Peyer's patch (tissue), 4 donors: Measurements from ENCODE around the gene R3HDM4. TPM values are rescaled to one million over a fixed set of nuclear protein-coding genes. Genes with fewer than 3 reads are reported as not detected.
"Not testable (repeated sequence)": the region's sequence is repeated elsewhere in the genome, so short reads cannot be mapped to it uniquely, and the experiment has no call there.

Experiments used
- DNase-seq, 3 donors: peaks; one replicate each; pipeline ENCODE4 v3.0.0-alpha.2; 2017 to 2019
- H3K27ac ChIP-seq, 4 donors: fragments of 200-600 bp; sonication (generic); one replicate each; pipeline ENCODE4 v1.5.1; 2016 to 2019
- H3K27me3 ChIP-seq, 2 donors: fragments of 200-600 bp; sonication (generic); one replicate each; pipeline ENCODE4 v1.5.1; 2019
- H3K36me3 ChIP-seq, 3 donors: fragments of 200-600 bp; sonication (generic); one replicate each; pipeline ENCODE4 v1.5.1; 2016 to 2019
- H3K4me1 ChIP-seq, 4 donors: fragments of 200-600 bp; sonication (generic); one replicate each; pipeline ENCODE4 v1.5.1; 2016 to 2019
- H3K4me3 ChIP-seq, 4 donors: fragments of 200-600 bp; sonication (generic); 1 replicate in 3 of 4; 2 replicates in 1 of 4; pipeline ENCODE4 v1.5.1; 2016 to 2019; ENCODE audit warnings: mild to moderate bottlenecking in 1 of 4
- H3K9me3 ChIP-seq, 4 donors: fragments of 200-600 bp; sonication (generic); one replicate each; pipeline ENCODE4 v1.5.1; 2016 to 2019; ENCODE audit warnings: mild to moderate bottlenecking in 1 of 4
- CTCF ChIP-seq, 6 experiments: fragments of 450-650 bp in 4 of 6; fragments of 200-600 bp in 2 of 6; sonication (generic) in 1 of 6; IDR thresholded peaks; one replicate each; pipeline ENCODE4 v1.5.1; 2017 to 2019; ENCODE audit warnings: antibody characterized with exemption in 6 of 6, mild to moderate bottlenecking in 3 of 6, moderate library complexity in 1 of 6
- POLR2A ChIP-seq, 2 donors: fragments of 450-650 bp; IDR thresholded peaks; one replicate each; pipeline ENCODE4 v1.5.1; 2017; ENCODE audit warnings: antibody characterized with exemption in 2 of 2, mild to moderate bottlenecking in 2 of 2, moderate library complexity in 2 of 2
- small RNA-seq, 2 donors: library from RNA; depleted of rRNA; stranded (forward); fragments of <200 nt; gene quantifications; one replicate each; pipeline ENCODE3, GENCODE V24; 2016
- total RNA-seq, 4 donors: library from RNA; depleted of rRNA; stranded (reverse); fragments of >200 nt; gene quantifications; one replicate each; pipeline ENCODE4 v1.1.0, GENCODE V29; 2016

The R3HDM4 gene
- total RNA-seq, 4 donors from 2014 or later: 20.8 to 43.5 (median 34.8) TPM

- H3K4me3 ChIP-seq: no peak within 1 kb of the TSS
- no peak for DNase-seq
- peaks cover 0 to 8% of the 10 kb centered on the region in 2 donors for H3K27me3 ChIP-seq
- H3K36me3 ChIP-seq: no peaks in the 10 kb centered on the region
- no peaks in the 10 kb centered on the region for H3K4me1 ChIP-seq
- TF ChIP-seq CTCF (IDR thresholded peaks at IDR 0.05) (no peak), POLR2A (IDR thresholded peaks at IDR 0.05) (no peak)
- no peaks in the 10 kb centered on the region for H3K9me3 ChIP-seq
- peak within 1 kb of the TSS; percentile 55 to 83 (median 68) for H3K27ac ChIP-seq
Measured at GRCh38 chr19:852136-853013, 60.6 kb downstream of the R3HDM4 start, which contains the start of gene ELANE. Gene ELANE, plus strand, starts transcription at chr19:852303. Its CDS starts 26 bp downstream, at chr19:852329.

GRCh38 chr19:850979-851335 lies 62.1 kb downstream of the R3HDM4 start:
- H3K27me3 ChIP-seq: peaks cover 0 to 15% of the 10 kb centered on the region in 2 donors
- H3K4me1 ChIP-seq: no peaks in the 10 kb centered on the region
- peak overlapping the region; percentile 55 to 83 (median 68) for H3K27ac ChIP-seq
- TF ChIP-seq POLR2A (IDR thresholded peaks at IDR 0.05) (no peak), CTCF (IDR thresholded peaks at IDR 0.05) (no peak)
- no peaks in the 10 kb centered on the region for H3K36me3 ChIP-seq
- no peak for DNase-seq
- H3K9me3 ChIP-seq: no peaks in the 10 kb centered on the region
- H3K4me3 ChIP-seq: no peak overlapping the region

GRCh38 chr19:850221-850978 lies 62.6 kb downstream of the R3HDM4 start:
- H3K4me1 ChIP-seq: no peaks in the 10 kb centered on the region
- no peak overlapping the region for H3K4me3 ChIP-seq
- H3K9me3 ChIP-seq: no peaks in the 10 kb centered on the region
- TF ChIP-seq CTCF (IDR thresholded peaks at IDR 0.05) (no peak), POLR2A (IDR thresholded peaks at IDR 0.05) (no peak)
- no peaks in the 10 kb centered on the region for H3K36me3 ChIP-seq
- DNase-seq: peak; percentile 42 to 84 (median 74)
- peaks cover 0 to 16% of the 10 kb centered on the region in 2 donors for H3K27me3 ChIP-seq
- peak overlapping the region; percentile 55 to 83 (median 68) for H3K27ac ChIP-seq

GRCh38 chr19:849195-849594 lies 63.8 kb downstream of the R3HDM4 start:
- not testable (repeated sequence) for H3K4me1 ChIP-seq, H3K4me3 ChIP-seq, H3K9me3 ChIP-seq, H3K27ac ChIP-seq, H3K36me3 ChIP-seq, DNase-seq
- H3K27me3 ChIP-seq: peaks cover 0 to 16% of the 10 kb centered on the region in 2 donors

- Histone ChIP-seq H3K27me3 (peaks cover 0 to 22% of the 10 kb centered on the region in 2 donors), H3K4me1 (peaks cover 0 to 6% (median 3%) of the 10 kb centered on the region in 4 donors), H3K36me3 (no peaks in the 10 kb centered on the region), H3K9me3 (no peaks in the 10 kb centered on the region), H3K4me3 (no peak overlapping the region), H3K27ac (peak overlapping the region in 1 of 4 donors; percentile 18)
- TF ChIP-seq POLR2A (IDR thresholded peaks at IDR 0.05): no peak
- TF ChIP-seq CTCF (IDR thresholded peaks at IDR 0.05): no peak
- DNase-seq: no peak
Measured at GRCh38 chr19:848386-848921, 64.6 kb downstream of the R3HDM4 start.

Small RNAs within 50 kb of the gene (small RNA-seq; reads per million reads assigned to genes)
- gene RNU6-9: 0 reads per million in 2 donors

Other genes starting within 250 kb of the R3HDM4 start
- gene FSTL3, start 236.8 kb downstream of the R3HDM4 start, total RNA-seq: 10 to 100 TPM; 13.8 to 94.9 (median 34.9) TPM
- gene PRSS57, start 217.8 kb downstream of the R3HDM4 start, total RNA-seq: not detected
- gene PALM, start 204.3 kb downstream of the R3HDM4 start, total RNA-seq: 10 to 100 TPM in 3 of 4 donors, 1 to 10 TPM in 1; 7.5 to 33.8 (median 21.6) TPM
- 100 to 1,000 TPM; 116 to 828 (median 637) TPM for gene MISP, start 162.1 kb downstream of the R3HDM4 start, total RNA-seq
- gene PTBP1, start 115.8 kb downstream of the R3HDM4 start, total RNA-seq: 100 to 1,000 TPM; 173 to 436 (median 229) TPM
- gene PLPPR3, start 91.3 kb downstream of the R3HDM4 start, total RNA-seq: not detected
- gene AZU1, start 85.4 kb downstream of the R3HDM4 start, total RNA-seq: not detected
- not detected for gene PRTN3, start 72.2 kb downstream of the R3HDM4 start, total RNA-seq
- gene ELANE, start 60.9 kb downstream of the R3HDM4 start, total RNA-seq: not detected
- gene CFD, start 53.6 kb downstream of the R3HDM4 start, total RNA-seq: 100 to 1,000 TPM; 140 to 403 (median 303) TPM
- 10 to 100 TPM; 60.2 to 83.6 (median 65.3) TPM for gene MED16, start 20.0 kb downstream of the R3HDM4 start, total RNA-seq
- not detected for gene RNU6-9, start 19.7 kb downstream of the R3HDM4 start, total RNA-seq
- not detected for gene KISS1R, start 4.1 kb upstream of the R3HDM4 start, total RNA-seq
- 10 to 100 TPM in 1 of 4 donors, 1 to 10 TPM in 3; 2.8 to 11.0 (median 4.9) TPM for gene ARID3A, start 12.8 kb upstream of the R3HDM4 start, total RNA-seq
- 10 to 100 TPM; 26.4 to 58.8 (median 40.5) TPM for gene WDR18, start 71.1 kb upstream of the R3HDM4 start, total RNA-seq
- gene GRIN3B, start 87.2 kb upstream of the R3HDM4 start, total RNA-seq: not detected
- gene TMEM259, start 107.9 kb upstream of the R3HDM4 start, total RNA-seq: 100 to 1,000 TPM; 287 to 409 (median 366) TPM
- gene RNU6-2, start 108.3 kb upstream of the R3HDM4 start, total RNA-seq: not detected
- 10 to 100 TPM; 20.6 to 47.0 (median 22.6) TPM for gene CNN2, start 113.4 kb upstream of the R3HDM4 start, total RNA-seq
- 100 to 1,000 TPM in 1 of 4 donors, 10 to 100 TPM in 3; 30.1 to 162 (median 72.1) TPM for gene ABCA7, start 126.9 kb upstream of the R3HDM4 start, total RNA-seq
- 100 to 1,000 TPM in 2 of 4 donors, 10 to 100 TPM in 2; 82.6 to 187 (median 118) TPM for gene ARHGAP45, start 153.9 kb upstream of the R3HDM4 start, total RNA-seq
- gene POLR2E, start 182.2 kb upstream of the R3HDM4 start, total RNA-seq: 100 to 1,000 TPM in 2 of 4 donors, 10 to 100 TPM in 2; 74.3 to 107 (median 96.9) TPM
- 100 to 1,000 TPM; 258 to 493 (median 326) TPM for gene GPX4, start 190.8 kb upstream of the R3HDM4 start, total RNA-seq